Ecto neural progenitor cell (in vitro differentiated cells): ENCODE results near the gene ADGRG2.
A peak's percentile ranks its signal among the peaks of the same experiment; 100 is the strongest.

Experiments
- DNase-seq: peaks from one replicate; pipeline ENCODE4 v3.0.0-alpha.2; 2018; ENCODE audit warnings: low spot score

ADGRG2 gene

GRCh38 chrX:19121898-19122640, at the start of gene ADGRG2:
TSS of gene ADGRG2 (minus strand) at chrX:19122468. CDS start at chrX:19068834, 53,634 bp downstream.
- peak; percentile 56 for DNase-seq

- DNase-seq = no peak
Measured at GRCh38 chrX:19168609-19169008, 46.3 kb upstream of the ADGRG2 start.

- no peak for DNase-seq
Measured at GRCh38 chrX:19162851-19163250, 40.6 kb upstream of the ADGRG2 start.

- DNase-seq = no peak
Measured at GRCh38 chrX:19156186-19156585, 33.9 kb upstream of the ADGRG2 start.

GRCh38 chrX:19152762-19153161, 30.5 kb upstream of the ADGRG2 start:
- no peak for DNase-seq

GRCh38 chrX:19137067-19137466, 14.8 kb upstream of the ADGRG2 start:
- no peak for DNase-seq

- no peak for DNase-seq
Measured at GRCh38 chrX:19133784-19134183, 11.5 kb upstream of the ADGRG2 start.

GRCh38 chrX:19133231-19133630, 11.0 kb upstream of the ADGRG2 start:
- DNase-seq = no peak

- no peak for DNase-seq
Measured at GRCh38 chrX:19130628-19131027, 8.4 kb upstream of the ADGRG2 start.

GRCh38 chrX:19129694-19130093, 7.4 kb upstream of the ADGRG2 start:
- no peak for DNase-seq

GRCh38 chrX:19127649-19128168, 5.4 kb upstream of the ADGRG2 start:
- DNase-seq = no peak

GRCh38 chrX:19122641-19123009, 357 bp upstream of the ADGRG2 start:
- peak; percentile 46 for DNase-seq

GRCh38 chrX:19121466-19121865, 802 bp downstream of the ADGRG2 start:
- DNase-seq = peak; percentile 44

- DNase-seq = no peak
Measured at GRCh38 chrX:19110642-19111041, 11.6 kb downstream of the ADGRG2 start.

GRCh38 chrX:19107035-19107434, 15.2 kb downstream of the ADGRG2 start:
- no peak for DNase-seq

- no peak for DNase-seq
Measured at GRCh38 chrX:19100586-19100985, 21.7 kb downstream of the ADGRG2 start.

GRCh38 chrX:19097553-19098283, 24.6 kb downstream of the ADGRG2 start:
- DNase-seq = no peak

- DNase-seq = no peak
Measured at GRCh38 chrX:19096586-19096985, 25.7 kb downstream of the ADGRG2 start.

GRCh38 chrX:19094654-19095053, 27.6 kb downstream of the ADGRG2 start:
- no peak for DNase-seq

- DNase-seq = no peak
Measured at GRCh38 chrX:19091596-19091995, 30.7 kb downstream of the ADGRG2 start.

- no peak for DNase-seq
Measured at GRCh38 chrX:19089555-19090040, 32.7 kb downstream of the ADGRG2 start.

- no peak for DNase-seq
Measured at GRCh38 chrX:19086102-19086772, 36.0 kb downstream of the ADGRG2 start.

- DNase-seq = no peak
Measured at GRCh38 chrX:19085666-19086065, 36.6 kb downstream of the ADGRG2 start.
